ELR (cell line): Measurements from ENCODE around the gene CHRM2.
"Not testable (repeated sequence)": the region's sequence is repeated elsewhere in the genome, so short reads cannot be mapped to it uniquely, and the experiment has no call there.

Experiments used
- DNase-seq: peaks from one replicate; pipeline ENCODE4 v3.0.0-alpha.2; 2015; ENCODE audit warnings: low read depth

Gene CHRM2

GRCh38 chr7:136868496-136869000, at the start of gene CHRM2:
Gene CHRM2, plus strand, starts transcription at chr7:136868652. Its CDS starts 146,214 bp downstream, at chr7:137014866.
- DNase-seq, result peak; percentile 18

GRCh38 chr7:136831398-136831797, 37.1 kb upstream of the CHRM2 start:
- DNase-seq, result not testable (repeated sequence)

GRCh38 chr7:136845899-136846465, 22.5 kb upstream of the CHRM2 start:
- DNase-seq, result no peak

GRCh38 chr7:136847858-136848257, 20.6 kb upstream of the CHRM2 start:
- no peak for DNase-seq

DNA sequence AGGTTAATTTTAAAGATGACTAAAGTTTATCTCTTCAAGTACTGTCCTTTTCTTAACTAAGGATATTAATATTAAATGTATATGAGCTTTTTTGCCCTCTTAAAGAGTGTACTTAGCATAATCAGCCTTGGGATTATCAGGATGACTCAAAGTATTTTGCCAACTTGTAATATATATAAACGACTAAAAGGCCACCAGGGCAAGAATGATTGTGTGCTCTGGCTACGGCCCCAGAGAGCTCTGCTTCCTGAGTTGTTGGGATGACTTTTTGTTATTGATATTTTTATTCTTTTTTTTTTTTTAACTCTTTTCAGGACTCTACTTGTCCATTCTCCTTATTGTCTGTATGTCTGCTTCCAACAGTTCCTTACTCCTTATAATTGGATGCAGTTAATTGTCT, 14.8 kb upstream of the CHRM2 start:
- DNase-seq, result no peak

DNA sequence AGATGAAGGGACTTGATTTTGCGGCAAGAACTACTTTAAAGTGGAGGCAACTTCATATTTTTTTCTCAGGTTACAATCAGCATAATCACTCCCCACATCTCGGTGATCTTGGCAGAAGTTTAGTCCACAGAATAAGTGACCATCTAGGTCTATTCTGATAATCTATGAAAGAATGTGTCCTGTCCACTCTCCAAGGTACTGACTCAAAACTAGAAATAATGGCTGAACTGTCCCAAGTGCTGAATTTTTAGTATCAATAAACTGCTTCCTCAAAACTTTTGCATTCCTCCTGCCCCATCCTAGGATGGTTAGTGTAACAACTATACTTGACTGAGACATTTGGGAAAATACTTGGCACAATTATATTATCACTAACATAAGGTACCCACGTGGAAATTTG, 10.9 kb upstream of the CHRM2 start:
- peak; percentile 42 for DNase-seq

DNA sequence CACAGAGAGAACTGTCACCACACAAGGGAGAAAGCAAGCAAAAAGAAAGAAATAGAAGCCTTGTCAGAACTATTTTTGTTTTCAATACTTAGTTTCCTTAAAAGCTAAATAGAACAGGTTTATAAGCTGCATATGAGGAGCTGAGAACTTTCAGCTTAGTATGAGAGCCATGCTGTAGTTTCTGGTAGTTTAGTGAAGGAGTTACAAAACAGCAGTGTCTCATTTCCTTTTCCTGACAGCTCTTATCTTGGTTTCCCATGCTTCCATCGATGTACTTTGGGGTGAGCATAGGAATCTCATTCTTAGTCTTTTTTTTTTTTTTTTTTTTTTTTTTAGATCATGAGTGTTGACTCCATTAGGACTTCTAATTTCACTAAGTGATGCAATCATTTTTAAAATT, 8.6 kb upstream of the CHRM2 start:
- no peak for DNase-seq

DNA sequence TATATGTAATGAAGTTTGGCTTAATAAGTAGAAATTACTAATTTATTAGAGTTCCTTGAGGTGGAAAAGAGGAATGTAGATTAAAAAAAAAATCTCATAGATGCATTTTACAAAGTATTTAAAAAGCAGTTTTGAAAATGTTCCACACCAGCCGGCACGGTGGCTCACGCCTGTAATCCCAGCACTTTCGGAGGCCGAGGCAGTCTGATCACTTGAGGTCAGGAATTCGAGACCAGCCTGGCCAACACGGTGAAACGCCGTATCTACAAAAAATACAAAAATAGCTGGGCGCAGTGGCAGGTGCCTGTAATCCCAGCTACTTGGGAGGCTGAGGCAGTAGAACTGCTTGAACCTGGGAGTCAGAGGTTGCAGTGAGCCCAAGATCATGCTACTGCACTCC, 3.2 kb upstream of the CHRM2 start:
- no peak for DNase-seq

- no peak for DNase-seq
Measured at GRCh38 chr7:136865777-136866176, 2.7 kb upstream of the CHRM2 start.

GRCh38 chr7:136869001-136869961, 829 bp downstream of the CHRM2 start:
- DNase-seq, result peak; percentile 20

- peak; percentile 23 for DNase-seq
Measured at GRCh38 chr7:136869991-136870865, 1.8 kb downstream of the CHRM2 start.

- no peak for DNase-seq
Measured at GRCh38 chr7:136870866-136871487, 2.5 kb downstream of the CHRM2 start.

- peak; percentile 49 for DNase-seq
Measured at GRCh38 chr7:136874393-136875032, 6.1 kb downstream of the CHRM2 start.

GRCh38 chr7:136877509-136877908, 9.1 kb downstream of the CHRM2 start:
- no peak for DNase-seq

DNA sequence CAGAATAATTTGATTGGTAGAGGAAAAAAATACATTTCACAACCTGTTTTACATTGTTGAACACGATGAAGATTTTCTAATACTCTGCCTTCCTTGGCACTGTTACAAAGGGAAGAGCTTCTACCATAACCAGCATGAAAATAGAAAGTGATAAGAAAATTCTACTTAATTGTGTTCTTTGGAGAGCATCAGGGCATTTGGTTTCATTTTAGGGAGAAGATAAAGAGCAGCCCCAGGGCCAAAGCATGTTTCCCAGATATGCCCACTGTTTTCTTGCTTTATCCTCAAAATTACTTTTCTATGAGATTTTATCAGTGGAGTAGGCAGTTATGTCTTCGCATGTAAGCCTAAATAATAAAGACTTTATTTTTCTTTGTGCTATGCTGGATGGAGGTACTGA, 9.5 kb downstream of the CHRM2 start:
- DNase-seq, result no peak

- no peak for DNase-seq
Measured at GRCh38 chr7:136878878-136879277, 10.4 kb downstream of the CHRM2 start.

DNA sequence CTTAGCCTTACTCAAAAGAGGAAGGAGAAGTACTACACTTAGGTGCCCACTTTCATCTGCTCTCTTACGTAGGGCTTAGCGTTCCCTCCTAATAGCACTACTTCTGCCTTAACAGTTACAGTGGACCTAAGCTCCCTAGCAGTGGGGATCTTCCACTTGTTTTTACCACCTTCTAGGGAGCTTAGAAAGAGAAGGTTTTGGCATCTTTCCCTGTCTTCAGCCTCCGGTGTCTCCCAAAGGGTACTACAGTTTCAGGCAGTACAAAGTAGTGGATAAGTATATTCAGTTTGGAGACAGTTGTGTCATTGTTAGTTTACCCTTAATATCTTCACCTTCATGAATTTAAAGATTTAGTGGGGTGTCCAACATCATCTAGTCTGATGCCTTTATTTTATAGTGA, 14.6 kb downstream of the CHRM2 start:
- peak; percentile 12 for DNase-seq

DNA sequence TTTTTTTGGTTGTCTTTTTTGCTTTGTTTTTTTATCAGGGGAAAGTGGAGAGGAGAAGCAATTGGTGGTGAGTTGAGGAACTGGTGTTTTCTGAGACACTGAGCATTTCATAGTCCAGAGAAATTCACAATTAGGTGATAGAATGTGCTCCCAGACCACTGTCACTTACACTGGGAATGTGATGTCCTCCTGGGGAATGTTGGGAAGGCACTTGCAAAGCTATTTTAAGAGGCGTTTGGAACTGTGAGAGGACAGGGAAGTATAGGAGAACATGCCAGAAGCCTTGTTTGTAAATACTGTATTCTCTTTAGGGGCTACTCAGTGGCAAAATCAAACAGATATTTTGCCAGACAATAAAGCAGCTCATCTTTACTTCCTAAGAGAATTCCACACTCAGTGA, 16.0 kb downstream of the CHRM2 start:
- DNase-seq, result no peak

DNA sequence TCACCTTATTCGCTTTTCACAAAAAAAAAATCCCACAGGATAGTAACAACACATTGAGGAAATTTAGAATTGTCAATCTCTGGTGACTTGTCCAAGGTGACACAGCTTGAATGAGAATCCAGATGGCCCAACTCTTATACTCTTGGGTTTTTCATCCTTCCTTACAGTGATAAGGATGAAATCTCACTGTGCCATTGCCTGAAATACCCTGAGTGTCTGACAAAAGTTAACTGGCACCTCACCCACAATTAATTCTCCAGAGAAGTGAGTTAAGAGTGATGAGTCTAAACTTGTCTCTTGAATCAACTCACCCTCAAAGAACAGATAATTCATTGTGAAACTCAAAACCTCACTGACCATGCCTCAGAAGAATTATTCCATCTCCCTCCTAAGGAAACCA, 18.9 kb downstream of the CHRM2 start:
- DNase-seq, result no peak

GRCh38 chr7:136890399-136890798, 21.9 kb downstream of the CHRM2 start:
- no peak for DNase-seq

GRCh38 chr7:136891850-136892249, 23.4 kb downstream of the CHRM2 start:
- DNase-seq, result no peak
